DND-41 (cell line): ENCODE data around the gene KDM6B.

Source experiments
- EZH2 ChIP-seq: IDR thresholded peaks from 3 replicates; pipeline ENCODE4 v1.6.1; 2012; ENCODE audit warnings: borderline replicate concordance, low read depth, mild to moderate bottlenecking, moderate library complexity, low read length, inconsistent platforms; ENCODE audit not compliant: severe bottlenecking
- TF ChIP-seq, protein P1 (sequence below): IDR thresholded peaks from 2 replicates; pipeline ENCODE4 v1.5.1; 2012; ENCODE audit warnings: borderline replicate concordance, low read length, moderate library complexity, mild to moderate bottlenecking; ENCODE audit not compliant: poor library complexity, severe bottlenecking; ENCODE audit errors: extremely low read depth

DNA sequence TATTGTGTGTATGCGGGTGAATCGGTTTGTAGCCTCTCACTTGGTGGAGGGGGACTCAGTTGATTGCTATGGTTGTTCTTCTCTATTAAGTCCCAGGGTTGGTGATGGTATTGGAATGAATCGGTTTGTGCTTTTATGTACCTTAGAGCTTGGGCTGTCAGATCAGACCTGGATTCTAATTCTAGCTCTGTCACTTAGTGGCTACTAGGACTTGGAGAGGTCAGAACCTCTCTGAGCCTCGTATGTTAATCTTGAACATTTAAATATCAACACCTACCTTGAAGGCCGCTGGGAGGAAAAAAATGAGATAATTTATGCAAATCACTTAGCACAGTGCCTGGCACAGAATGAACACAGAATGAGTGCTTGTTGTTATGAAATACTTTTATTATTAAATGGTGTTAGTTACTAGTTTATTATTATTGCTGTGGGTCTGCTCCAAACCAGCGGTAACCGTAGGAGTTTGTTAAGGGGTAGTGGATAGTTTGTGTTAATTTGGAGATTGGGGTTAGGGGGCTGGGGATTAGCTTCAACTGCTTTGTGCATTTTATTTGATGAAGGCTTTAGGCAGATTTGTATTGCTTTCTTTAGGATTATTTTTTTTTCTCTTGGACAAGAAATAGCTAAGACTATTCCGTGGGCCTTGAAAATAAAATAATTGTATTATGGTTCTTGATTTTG is 3.5 kb downstream of the KDM6B start:
- TF ChIP-seq, protein P1, sequence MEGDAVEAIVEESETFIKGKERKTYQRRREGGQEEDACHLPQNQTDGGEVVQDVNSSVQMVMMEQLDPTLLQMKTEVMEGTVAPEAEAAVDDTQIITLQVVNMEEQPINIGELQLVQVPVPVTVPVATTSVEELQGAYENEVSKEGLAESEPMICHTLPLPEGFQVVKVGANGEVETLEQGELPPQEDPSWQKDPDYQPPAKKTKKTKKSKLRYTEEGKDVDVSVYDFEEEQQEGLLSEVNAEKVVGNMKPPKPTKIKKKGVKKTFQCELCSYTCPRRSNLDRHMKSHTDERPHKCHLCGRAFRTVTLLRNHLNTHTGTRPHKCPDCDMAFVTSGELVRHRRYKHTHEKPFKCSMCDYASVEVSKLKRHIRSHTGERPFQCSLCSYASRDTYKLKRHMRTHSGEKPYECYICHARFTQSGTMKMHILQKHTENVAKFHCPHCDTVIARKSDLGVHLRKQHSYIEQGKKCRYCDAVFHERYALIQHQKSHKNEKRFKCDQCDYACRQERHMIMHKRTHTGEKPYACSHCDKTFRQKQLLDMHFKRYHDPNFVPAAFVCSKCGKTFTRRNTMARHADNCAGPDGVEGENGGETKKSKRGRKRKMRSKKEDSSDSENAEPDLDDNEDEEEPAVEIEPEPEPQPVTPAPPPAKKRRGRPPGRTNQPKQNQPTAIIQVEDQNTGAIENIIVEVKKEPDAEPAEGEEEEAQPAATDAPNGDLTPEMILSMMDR: no peak
- no peak for TF ChIP-seq EZH2
